Measurements from ENCODE around the gene TBKBP1.
"Not testable (repeated sequence)": the region's sequence is repeated elsewhere in the genome, so short reads cannot be mapped to it uniquely, and the experiment has no call there.

Gene TBKBP1

GRCh38 chr17:47678196-47678595, 15.8 kb upstream of the TBKBP1 start:
- TF ChIP-seq CTCF (IDR thresholded peaks at IDR 0.05; ENCODE audit: control insufficient read depth, extremely low read depth, insufficient read depth) = no peak
- no peak overlapping the region for H3K4me3 ChIP-seq (ENCODE audit: low read depth, low read length)
- no peak for DNase-seq (ENCODE audit: low read depth)

- TF ChIP-seq CTCF (IDR thresholded peaks at IDR 0.05; ENCODE audit: control insufficient read depth, extremely low read depth, insufficient read depth) = no peak
- no peak overlapping the region for H3K4me3 ChIP-seq (ENCODE audit: low read depth, low read length)
- no peak for DNase-seq (ENCODE audit: low read depth)
These were observed 11.8 kb upstream of the TBKBP1 start for GRCh38 chr17:47682138-47682537.

- not testable (repeated sequence) for DNase-seq (ENCODE audit: low read depth); H3K4me3 ChIP-seq (ENCODE audit: low read depth, low read length)
These were observed 11.2 kb upstream of the TBKBP1 start for GRCh38 chr17:47682727-47683126.

GRCh38 chr17:47684025-47684424, 9.9 kb upstream of the TBKBP1 start:
- no peak for DNase-seq (ENCODE audit: low read depth)
- no peak overlapping the region for H3K4me3 ChIP-seq (ENCODE audit: low read depth, low read length)
- TF ChIP-seq CTCF (IDR thresholded peaks at IDR 0.05; ENCODE audit: control insufficient read depth, extremely low read depth, insufficient read depth) = no peak

GRCh38 chr17:47684535-47685193, 9.3 kb upstream of the TBKBP1 start:
- no peak overlapping the region for H3K4me3 ChIP-seq (ENCODE audit: low read depth, low read length)
- TF ChIP-seq CTCF (IDR thresholded peaks at IDR 0.05; ENCODE audit: control insufficient read depth, extremely low read depth, insufficient read depth) = no peak
- DNase-seq (ENCODE audit: low read depth) = no peak

GRCh38 chr17:47685556-47686275, 8.2 kb upstream of the TBKBP1 start:
- no peak for DNase-seq (ENCODE audit: low read depth)
- no peak for TF ChIP-seq CTCF (IDR thresholded peaks at IDR 0.05; ENCODE audit: control insufficient read depth, extremely low read depth, insufficient read depth)
- no peak overlapping the region for H3K4me3 ChIP-seq (ENCODE audit: low read depth, low read length)

- no peak for DNase-seq (ENCODE audit: low read depth)
- TF ChIP-seq CTCF (IDR thresholded peaks at IDR 0.05; ENCODE audit: control insufficient read depth, extremely low read depth, insufficient read depth) = no peak
These were observed 7.7 kb upstream of the TBKBP1 start for GRCh38 chr17:47686276-47686635.

More at GRCh38 chr17:47686276-47686635, 7.7 kb upstream of the TBKBP1 start:
- H3K4me3 ChIP-seq (ENCODE audit: low read depth, low read length) = no peak overlapping the region

Data from LNCaP clone FGC (cell line).